ENCODE results near the gene SEC11C. TPM values are rescaled to one million over a fixed set of nuclear protein-coding genes. Genes with fewer than 3 reads are reported as not detected.
A peak's percentile ranks its signal among the peaks of the same experiment; 100 is the strongest.
"Not testable (repeated sequence)": the region's sequence is repeated elsewhere in the genome, so short reads cannot be mapped to it uniquely, and the experiment has no call there.

Gene SEC11C
- total RNA-seq, 6 donors from 2014 or later = 12.6 to 78.3 (median 63.0) TPM

DNA sequence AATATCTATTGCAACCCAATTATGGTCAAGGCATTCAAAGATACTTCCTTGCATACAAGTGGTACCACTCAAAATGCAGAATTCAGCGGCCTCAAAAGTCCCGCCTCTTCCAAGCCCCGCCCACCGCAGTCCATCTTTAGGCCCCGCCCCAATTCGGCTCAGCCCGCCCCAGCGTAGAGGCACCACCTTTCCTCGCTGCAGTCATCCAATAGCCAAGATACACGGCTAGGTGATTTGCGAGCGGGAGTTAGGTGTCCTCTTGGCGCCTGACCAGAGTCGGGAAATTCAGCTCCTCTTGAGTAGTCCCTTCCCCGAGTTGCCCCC is 431 bp upstream of the SEC11C start:
- Histone ChIP-seq H3K4me3 (peak overlapping the region; percentile 62 to 92 (median 76)), H3K27ac (peak overlapping the region; percentile 83 to 89 (median 86)), H3K36me3 (no peaks in the 10 kb centered on the region), H3K27me3 (no peaks in the 10 kb centered on the region), H3K4me1 (peaks cover 7 to 23% (median 15%) of the 10 kb centered on the region in 4 donors), H3K9me3 (no peaks in the 10 kb centered on the region)
- DNase-seq (peak; percentile 92), ATAC-seq (ENCODE audit: low FRiP score in 2 of 2) (peak; percentile 94 to 97)
- TF ChIP-seq EP300 (IDR thresholded peaks at IDR 0.05) = no peak
- TF ChIP-seq POLR2A (IDR thresholded peaks at IDR 0.05) = no peak
- no peak for TF ChIP-seq POLR2AphosphoS5 (IDR thresholded peaks at IDR 0.05)
- TF ChIP-seq, protein P1, sequence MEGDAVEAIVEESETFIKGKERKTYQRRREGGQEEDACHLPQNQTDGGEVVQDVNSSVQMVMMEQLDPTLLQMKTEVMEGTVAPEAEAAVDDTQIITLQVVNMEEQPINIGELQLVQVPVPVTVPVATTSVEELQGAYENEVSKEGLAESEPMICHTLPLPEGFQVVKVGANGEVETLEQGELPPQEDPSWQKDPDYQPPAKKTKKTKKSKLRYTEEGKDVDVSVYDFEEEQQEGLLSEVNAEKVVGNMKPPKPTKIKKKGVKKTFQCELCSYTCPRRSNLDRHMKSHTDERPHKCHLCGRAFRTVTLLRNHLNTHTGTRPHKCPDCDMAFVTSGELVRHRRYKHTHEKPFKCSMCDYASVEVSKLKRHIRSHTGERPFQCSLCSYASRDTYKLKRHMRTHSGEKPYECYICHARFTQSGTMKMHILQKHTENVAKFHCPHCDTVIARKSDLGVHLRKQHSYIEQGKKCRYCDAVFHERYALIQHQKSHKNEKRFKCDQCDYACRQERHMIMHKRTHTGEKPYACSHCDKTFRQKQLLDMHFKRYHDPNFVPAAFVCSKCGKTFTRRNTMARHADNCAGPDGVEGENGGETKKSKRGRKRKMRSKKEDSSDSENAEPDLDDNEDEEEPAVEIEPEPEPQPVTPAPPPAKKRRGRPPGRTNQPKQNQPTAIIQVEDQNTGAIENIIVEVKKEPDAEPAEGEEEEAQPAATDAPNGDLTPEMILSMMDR (IDR thresholded peaks at IDR 0.05) = no peak
- WGBS, 2 donors = 0% methylated on average over 5 to 15 of the region's 15 CpGs

DNA sequence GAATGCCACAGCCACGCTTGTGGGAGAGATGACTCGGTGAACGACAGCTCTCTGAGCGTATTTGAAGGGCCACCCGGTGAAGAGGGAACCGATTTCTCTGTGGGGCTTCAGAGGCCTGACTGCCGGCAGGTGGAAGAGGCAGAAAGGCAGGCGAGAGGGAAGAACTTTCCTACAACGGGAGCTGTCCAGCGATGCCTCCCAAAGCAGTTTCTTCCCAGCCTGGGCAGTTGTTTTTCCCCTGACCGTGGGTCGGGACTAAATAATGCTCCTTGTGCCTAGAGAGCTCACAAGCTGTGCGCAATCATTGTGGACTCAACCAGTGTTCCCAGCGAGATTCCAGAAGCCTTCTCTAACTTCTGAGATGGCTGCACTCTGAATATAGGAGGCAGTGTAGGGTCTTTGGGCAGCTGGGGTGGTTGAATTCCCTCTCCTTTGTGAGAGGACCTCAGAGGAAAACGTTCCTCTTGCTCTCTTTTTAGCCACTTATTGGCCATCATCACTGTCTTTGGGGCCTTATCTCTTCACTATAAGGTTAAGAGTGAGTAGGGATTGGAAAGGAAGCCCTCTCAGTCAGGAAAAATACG is 710 bp downstream of the SEC11C start:
- 3 to 8% methylated on average over 16 of the region's 16 CpGs for WGBS, 2 donors
- ATAC-seq (ENCODE audit: low FRiP score in 2 of 2) (peak; percentile 1 to 48), DNase-seq (peak in 1 of 2 donors; percentile 38)
- TF ChIP-seq, protein P1 (IDR thresholded peaks at IDR 0.05) = no peak
- TF ChIP-seq POLR2A (IDR thresholded peaks at IDR 0.05) = no peak
- TF ChIP-seq EP300 (IDR thresholded peaks at IDR 0.05) = no peak
- TF ChIP-seq POLR2AphosphoS5 (IDR thresholded peaks at IDR 0.05) = no peak
- H3K9me3 ChIP-seq = no peaks in the 10 kb centered on the region
- H3K36me3 ChIP-seq = no peaks in the 10 kb centered on the region
- peak overlapping the region; percentile 62 to 92 (median 76) for H3K4me3 ChIP-seq
- peaks cover 7 to 23% (median 17%) of the 10 kb centered on the region in 4 donors for H3K4me1 ChIP-seq
- peak overlapping the region; percentile 83 to 89 (median 86) for H3K27ac ChIP-seq
- H3K27me3 ChIP-seq = no peaks in the 10 kb centered on the region

DNA sequence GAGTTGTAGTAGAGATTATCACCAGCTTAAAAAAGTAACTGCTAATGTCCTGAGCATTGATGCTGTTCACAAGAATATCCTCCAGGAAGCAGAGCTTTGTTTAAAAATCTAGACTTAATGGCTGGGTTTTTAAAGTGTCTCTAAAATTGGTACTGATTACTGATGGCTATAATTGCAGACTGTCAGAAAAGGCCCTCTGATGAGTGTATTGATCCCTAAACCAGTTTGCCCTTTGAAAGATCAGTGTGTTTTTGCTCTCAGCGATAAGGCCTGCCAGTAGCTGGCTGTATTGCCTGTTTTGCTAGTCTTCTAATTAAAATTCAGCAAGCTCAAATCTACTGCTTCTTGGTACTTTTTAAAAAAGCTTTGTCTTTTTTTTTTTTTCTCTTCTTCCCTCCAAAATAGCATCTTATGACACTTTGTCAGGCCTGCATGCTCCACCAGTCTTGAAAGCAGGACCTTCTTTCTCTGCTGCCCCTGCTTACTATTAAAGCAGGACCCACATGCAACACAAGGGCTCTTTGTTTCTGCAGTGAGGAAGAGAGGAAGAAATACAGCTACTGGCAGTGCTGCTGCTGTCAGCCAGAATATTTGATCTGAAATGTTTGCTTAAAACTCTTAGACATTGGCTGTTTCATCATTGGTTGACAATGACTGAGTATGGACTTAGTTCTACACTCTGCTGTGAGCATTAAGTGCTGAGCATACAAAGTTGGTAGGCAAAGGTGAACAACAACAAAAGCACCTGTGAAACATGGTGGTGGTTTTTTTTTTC is 1.8 kb downstream of the SEC11C start:
- no peak for DNase-seq
- no peaks in the 10 kb centered on the region for H3K9me3 ChIP-seq
- TF ChIP-seq, protein P1 (IDR thresholded peaks at IDR 0.05) = no peak
- TF ChIP-seq POLR2A (IDR thresholded peaks at IDR 0.05) (no peak), POLR2AphosphoS5 (IDR thresholded peaks at IDR 0.05) (no peak), EP300 (IDR thresholded peaks at IDR 0.05) (no peak)
- no peak for ATAC-seq (ENCODE audit: low FRiP score in 2 of 2)
- 71 to 84% methylated on average over 1 of the region's 1 CpG for WGBS, 2 donors
- no peak overlapping the region for H3K27ac ChIP-seq
- H3K36me3 ChIP-seq = no peaks in the 10 kb centered on the region
- H3K27me3 ChIP-seq = no peaks in the 10 kb centered on the region
- H3K4me3 ChIP-seq = no peak overlapping the region
- H3K4me1 ChIP-seq = peaks cover 7 to 24% (median 17%) of the 10 kb centered on the region in 4 donors

DNA sequence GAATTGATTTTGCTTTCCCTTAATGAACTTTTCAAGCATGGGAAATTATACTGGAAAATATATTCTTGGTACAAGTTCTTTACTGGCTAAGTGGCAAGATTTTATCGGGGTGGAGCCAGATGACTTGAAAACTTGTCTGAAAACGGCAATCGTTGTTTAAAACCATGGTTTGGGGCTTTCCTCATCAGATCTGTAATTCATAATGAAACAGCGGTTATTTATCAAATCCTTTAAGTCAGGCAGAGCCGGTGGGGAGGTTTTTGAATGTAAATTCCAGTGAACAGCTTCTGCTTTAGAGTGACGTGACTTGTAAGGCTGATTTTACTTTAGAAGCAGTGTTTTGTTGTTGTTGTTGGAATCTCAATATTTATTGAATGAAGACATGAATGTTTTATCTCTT is 2.6 kb downstream of the SEC11C start:
- H3K27me3 ChIP-seq = no peaks in the 10 kb centered on the region
- ATAC-seq (ENCODE audit: low FRiP score in 2 of 2) = no peak
- H3K9me3 ChIP-seq = no peaks in the 10 kb centered on the region
- H3K27ac ChIP-seq = no peak overlapping the region
- peaks cover 7 to 29% (median 17%) of the 10 kb centered on the region in 4 donors for H3K4me1 ChIP-seq
- TF ChIP-seq POLR2A (IDR thresholded peaks at IDR 0.05) (no peak), EP300 (IDR thresholded peaks at IDR 0.05) (no peak), POLR2AphosphoS5 (IDR thresholded peaks at IDR 0.05) (no peak)
- TF ChIP-seq, protein P1 (IDR thresholded peaks at IDR 0.05) = no peak
- peak overlapping the region in 1 of 4 donors; percentile 6 for H3K4me3 ChIP-seq
- no peak for DNase-seq
- no peaks in the 10 kb centered on the region for H3K36me3 ChIP-seq
- 54 to 68% methylated on average over 6 of the region's 6 CpGs for WGBS, 2 donors

DNA sequence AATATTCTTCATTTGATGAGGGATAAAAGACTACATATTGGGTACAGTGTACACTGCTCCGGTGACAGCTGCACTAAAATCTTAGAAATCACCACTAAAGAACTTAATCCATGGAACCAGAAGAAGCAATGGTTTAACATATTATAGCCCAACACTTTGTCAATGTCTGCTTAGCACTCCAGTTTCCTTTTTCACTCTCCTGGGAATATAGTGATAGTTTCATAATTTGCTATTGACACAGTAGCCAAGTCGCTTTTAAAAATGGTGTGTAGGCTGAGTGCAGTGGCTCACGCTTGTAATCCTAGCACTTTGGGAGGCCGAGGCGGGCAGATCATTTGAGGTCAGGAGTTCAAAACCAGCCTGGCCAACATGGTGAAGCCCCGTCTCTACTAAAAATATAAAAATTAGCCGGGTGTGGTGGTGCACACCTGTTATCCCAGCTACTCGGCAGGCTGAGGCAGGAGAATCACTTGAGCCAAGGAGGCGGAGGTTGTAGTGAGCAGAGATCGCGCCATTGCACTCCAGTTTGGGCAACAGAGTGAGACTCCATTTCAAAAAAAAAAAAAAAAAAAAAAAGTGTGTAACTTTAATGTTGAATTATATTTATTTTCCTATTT is 3.2 kb downstream of the SEC11C start:
- not testable (repeated sequence) for H3K36me3 ChIP-seq; H3K27me3 ChIP-seq; H3K27ac ChIP-seq; DNase-seq; H3K9me3 ChIP-seq; ATAC-seq (ENCODE audit: low FRiP score in 2 of 2); H3K4me3 ChIP-seq
- H3K4me1 ChIP-seq = peaks cover 7 to 29% (median 17%) of the 10 kb centered on the region in 4 donors
- 71 to 75% methylated on average over 11 of the region's 11 CpGs for WGBS, 2 donors
